ENCODE data around the gene TTLL1. TPM values are rescaled to one million over a fixed set of nuclear protein-coding genes. Genes with fewer than 3 reads are reported as not detected.
A peak's percentile ranks its signal among the peaks of the same experiment; 100 is the strongest.

The TTLL1 gene
- total and polyA plus RNA-seq, 2 experiments from 2014 or later: 5.5 to 6.8 TPM

DNA sequence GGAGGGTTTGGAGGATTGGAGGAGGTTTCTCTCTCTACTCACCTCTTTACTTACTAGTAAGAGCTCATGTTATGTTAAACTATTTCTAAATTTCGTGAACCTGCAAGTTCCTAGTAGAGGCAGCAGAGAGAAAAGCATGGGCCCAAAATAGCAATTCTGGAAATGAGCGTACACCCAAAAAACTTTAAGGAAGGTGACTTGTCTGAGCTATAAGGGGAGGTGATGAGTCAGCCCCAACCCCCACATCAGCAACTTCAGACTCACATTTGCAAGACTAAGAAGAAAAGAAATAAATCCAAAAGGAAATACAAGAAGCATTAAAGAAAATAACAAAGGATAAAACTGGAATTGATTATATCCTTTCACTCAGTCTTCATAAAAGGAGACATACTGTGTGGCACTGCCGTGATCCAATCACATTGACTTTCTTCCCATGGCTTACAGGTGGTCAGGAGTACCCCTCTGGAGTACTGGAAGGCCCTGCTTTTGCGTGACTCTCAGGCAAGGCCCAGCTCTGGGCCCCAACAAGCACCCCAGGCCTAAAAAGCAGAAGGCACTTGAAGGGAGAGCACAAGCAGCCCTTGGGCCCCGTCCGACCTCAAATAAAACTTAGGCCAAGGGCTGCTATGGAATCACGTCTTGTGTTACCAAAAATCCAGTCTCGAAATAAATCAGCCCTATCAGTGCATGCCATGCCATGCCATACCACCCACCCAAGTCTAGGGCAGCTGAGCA, 88.6 kb downstream of the TTLL1 start:
- TF ChIP-seq JUNB (IDR thresholded peaks at IDR 0.05; ENCODE audit: unreplicated experiment): no peak
- TF ChIP-seq STAT1 (IDR thresholded peaks at IDR 0.05; ENCODE audit: unreplicated experiment): no peak
- TF ChIP-seq CREB1 (CRISPR knock-in tag; IDR thresholded peaks at IDR 0.05; ENCODE audit: low read depth): no peak
- TF ChIP-seq, protein P1, sequence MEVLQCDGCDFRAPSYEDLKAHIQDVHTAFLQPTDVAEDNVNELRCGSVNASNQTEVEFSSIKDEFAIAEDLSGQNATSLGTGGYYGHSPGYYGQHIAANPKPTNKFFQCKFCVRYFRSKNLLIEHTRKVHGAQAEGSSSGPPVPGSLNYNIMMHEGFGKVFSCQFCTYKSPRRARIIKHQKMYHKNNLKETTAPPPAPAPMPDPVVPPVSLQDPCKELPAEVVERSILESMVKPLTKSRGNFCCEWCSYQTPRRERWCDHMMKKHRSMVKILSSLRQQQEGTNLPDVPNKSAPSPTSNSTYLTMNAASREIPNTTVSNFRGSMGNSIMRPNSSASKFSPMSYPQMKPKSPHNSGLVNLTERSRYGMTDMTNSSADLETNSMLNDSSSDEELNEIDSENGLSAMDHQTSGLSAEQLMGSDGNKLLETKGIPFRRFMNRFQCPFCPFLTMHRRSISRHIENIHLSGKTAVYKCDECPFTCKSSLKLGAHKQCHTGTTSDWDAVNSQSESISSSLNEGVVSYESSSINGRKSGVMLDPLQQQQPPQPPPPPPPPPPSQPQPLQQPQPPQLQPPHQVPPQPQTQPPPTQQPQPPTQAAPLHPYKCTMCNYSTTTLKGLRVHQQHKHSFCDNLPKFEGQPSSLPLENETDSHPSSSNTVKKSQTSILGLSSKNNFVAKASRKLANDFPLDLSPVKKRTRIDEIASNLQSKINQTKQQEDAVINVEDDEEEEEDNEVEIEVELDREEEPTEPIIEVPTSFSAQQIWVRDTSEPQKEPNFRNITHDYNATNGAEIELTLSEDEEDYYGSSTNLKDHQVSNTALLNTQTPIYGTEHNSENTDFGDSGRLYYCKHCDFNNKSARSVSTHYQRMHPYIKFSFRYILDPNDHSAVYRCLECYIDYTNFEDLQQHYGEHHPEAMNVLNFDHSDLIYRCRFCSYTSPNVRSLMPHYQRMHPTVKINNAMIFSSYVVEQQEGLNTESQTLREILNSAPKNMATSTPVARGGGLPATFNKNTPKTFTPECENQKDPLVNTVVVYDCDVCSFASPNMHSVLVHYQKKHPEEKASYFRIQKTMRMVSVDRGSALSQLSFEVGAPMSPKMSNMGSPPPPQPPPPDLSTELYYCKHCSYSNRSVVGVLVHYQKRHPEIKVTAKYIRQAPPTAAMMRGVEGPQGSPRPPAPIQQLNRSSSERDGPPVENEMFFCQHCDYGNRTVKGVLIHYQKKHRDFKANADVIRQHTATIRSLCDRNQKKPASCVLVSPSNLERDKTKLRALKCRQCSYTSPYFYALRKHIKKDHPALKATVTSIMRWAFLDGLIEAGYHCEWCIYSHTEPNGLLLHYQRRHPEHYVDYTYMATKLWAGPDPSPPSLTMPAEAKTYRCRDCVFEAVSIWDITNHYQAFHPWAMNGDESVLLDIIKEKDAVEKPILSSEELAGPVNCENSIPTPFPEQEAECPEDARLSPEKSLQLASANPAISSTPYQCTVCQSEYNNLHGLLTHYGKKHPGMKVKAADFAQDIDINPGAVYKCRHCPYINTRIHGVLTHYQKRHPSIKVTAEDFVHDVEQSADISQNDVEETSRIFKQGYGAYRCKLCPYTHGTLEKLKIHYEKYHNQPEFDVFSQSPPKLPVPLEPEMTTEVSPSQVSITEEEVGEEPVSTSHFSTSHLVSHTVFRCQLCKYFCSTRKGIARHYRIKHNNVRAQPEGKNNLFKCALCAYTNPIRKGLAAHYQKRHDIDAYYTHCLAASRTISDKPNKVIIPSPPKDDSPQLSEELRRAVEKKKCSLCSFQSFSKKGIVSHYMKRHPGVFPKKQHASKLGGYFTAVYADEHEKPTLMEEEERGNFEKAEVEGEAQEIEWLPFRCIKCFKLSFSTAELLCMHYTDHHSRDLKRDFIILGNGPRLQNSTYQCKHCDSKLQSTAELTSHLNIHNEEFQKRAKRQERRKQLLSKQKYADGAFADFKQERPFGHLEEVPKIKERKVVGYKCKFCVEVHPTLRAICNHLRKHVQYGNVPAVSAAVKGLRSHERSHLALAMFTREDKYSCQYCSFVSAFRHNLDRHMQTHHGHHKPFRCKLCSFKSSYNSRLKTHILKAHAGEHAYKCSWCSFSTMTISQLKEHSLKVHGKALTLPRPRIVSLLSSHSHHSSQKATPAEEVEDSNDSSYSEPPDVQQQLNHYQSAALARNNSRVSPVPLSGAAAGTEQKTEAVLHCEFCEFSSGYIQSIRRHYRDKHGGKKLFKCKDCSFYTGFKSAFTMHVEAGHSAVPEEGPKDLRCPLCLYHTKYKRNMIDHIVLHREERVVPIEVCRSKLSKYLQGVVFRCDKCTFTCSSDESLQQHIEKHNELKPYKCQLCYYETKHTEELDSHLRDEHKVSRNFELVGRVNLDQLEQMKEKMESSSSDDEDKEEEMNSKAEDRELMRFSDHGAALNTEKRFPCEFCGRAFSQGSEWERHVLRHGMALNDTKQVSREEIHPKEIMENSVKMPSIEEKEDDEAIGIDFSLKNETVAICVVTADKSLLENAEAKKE (CRISPR knock-in tag; IDR thresholded peaks at IDR 0.05): no peak
- TF ChIP-seq, protein P2, sequence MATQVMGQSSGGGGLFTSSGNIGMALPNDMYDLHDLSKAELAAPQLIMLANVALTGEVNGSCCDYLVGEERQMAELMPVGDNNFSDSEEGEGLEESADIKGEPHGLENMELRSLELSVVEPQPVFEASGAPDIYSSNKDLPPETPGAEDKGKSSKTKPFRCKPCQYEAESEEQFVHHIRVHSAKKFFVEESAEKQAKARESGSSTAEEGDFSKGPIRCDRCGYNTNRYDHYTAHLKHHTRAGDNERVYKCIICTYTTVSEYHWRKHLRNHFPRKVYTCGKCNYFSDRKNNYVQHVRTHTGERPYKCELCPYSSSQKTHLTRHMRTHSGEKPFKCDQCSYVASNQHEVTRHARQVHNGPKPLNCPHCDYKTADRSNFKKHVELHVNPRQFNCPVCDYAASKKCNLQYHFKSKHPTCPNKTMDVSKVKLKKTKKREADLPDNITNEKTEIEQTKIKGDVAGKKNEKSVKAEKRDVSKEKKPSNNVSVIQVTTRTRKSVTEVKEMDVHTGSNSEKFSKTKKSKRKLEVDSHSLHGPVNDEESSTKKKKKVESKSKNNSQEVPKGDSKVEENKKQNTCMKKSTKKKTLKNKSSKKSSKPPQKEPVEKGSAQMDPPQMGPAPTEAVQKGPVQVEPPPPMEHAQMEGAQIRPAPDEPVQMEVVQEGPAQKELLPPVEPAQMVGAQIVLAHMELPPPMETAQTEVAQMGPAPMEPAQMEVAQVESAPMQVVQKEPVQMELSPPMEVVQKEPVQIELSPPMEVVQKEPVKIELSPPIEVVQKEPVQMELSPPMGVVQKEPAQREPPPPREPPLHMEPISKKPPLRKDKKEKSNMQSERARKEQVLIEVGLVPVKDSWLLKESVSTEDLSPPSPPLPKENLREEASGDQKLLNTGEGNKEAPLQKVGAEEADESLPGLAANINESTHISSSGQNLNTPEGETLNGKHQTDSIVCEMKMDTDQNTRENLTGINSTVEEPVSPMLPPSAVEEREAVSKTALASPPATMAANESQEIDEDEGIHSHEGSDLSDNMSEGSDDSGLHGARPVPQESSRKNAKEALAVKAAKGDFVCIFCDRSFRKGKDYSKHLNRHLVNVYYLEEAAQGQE (IDR thresholded peaks at IDR 0.05; ENCODE audit: unreplicated experiment): no peak
- no peak for TF ChIP-seq ZNF331 (CRISPR knock-in tag; IDR thresholded peaks at IDR 0.05; ENCODE audit: low read depth)
- TF ChIP-seq, protein P3, sequence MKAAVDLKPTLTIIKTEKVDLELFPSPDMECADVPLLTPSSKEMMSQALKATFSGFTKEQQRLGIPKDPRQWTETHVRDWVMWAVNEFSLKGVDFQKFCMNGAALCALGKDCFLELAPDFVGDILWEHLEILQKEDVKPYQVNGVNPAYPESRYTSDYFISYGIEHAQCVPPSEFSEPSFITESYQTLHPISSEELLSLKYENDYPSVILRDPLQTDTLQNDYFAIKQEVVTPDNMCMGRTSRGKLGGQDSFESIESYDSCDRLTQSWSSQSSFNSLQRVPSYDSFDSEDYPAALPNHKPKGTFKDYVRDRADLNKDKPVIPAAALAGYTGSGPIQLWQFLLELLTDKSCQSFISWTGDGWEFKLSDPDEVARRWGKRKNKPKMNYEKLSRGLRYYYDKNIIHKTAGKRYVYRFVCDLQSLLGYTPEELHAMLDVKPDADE (IDR thresholded peaks at IDR 0.05): no peak
- TF ChIP-seq ZNF114 (CRISPR knock-in tag; IDR thresholded peaks at IDR 0.05): no peak
- TF ChIP-seq, protein P4, sequence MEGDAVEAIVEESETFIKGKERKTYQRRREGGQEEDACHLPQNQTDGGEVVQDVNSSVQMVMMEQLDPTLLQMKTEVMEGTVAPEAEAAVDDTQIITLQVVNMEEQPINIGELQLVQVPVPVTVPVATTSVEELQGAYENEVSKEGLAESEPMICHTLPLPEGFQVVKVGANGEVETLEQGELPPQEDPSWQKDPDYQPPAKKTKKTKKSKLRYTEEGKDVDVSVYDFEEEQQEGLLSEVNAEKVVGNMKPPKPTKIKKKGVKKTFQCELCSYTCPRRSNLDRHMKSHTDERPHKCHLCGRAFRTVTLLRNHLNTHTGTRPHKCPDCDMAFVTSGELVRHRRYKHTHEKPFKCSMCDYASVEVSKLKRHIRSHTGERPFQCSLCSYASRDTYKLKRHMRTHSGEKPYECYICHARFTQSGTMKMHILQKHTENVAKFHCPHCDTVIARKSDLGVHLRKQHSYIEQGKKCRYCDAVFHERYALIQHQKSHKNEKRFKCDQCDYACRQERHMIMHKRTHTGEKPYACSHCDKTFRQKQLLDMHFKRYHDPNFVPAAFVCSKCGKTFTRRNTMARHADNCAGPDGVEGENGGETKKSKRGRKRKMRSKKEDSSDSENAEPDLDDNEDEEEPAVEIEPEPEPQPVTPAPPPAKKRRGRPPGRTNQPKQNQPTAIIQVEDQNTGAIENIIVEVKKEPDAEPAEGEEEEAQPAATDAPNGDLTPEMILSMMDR (conservative IDR thresholded peaks at IDR 0.05; ENCODE audit: low read depth in 2 of 2): no peak
- TF ChIP-seq NANOG (IDR thresholded peaks at IDR 0.05; ENCODE audit: borderline replicate concordance): no peak
- TF ChIP-seq POLR2AphosphoS5 (IDR thresholded peaks at IDR 0.05; ENCODE audit: low read depth): no peak
- no peak for TF ChIP-seq EZH2phosphoT487 (IDR thresholded peaks at IDR 0.05; ENCODE audit: unreplicated experiment)
- TF ChIP-seq EZH2 (IDR thresholded peaks at IDR 0.05; ENCODE audit: low read depth, unreplicated experiment): no peak
- Histone ChIP-seq H3K79me2 (replicated peaks; ENCODE audit: insufficient read depth) (peaks cover 100% of the 10 kb centered on the region), H3K4me3 (no peak overlapping the region), H3K4me2 (peak overlapping the region; percentile 23), H4K20me1 (replicated peaks; ENCODE audit: insufficient read depth) (peaks cover 74% of the 10 kb centered on the region), H3K4me1 (ENCODE audit: insufficient read depth) (peaks cover 60% of the 10 kb centered on the region), H3K36me3 (ENCODE audit: insufficient read depth) (no peaks in the 10 kb centered on the region), H3K27ac (ENCODE audit: low read depth) (0 out of 2 replicates have a peak overlapping the region, but pooled peaks have one; percentile 14), H3F3A (replicated peaks; ENCODE audit: low read depth) (no peaks in the 10 kb centered on the region), H3K9me2 (ENCODE audit: insufficient read depth) (0 out of 2 replicates have a peak, but pooled peaks cover 3% of the 10 kb centered on the region), H2AFZ (no peak overlapping the region), H3K27me3 (ENCODE audit: insufficient read depth) (no peaks in the 10 kb centered on the region)
- peaks cover 10% of the 10 kb centered on the region for H3K27me3 Mint-ChIP-seq (ENCODE audit: insufficient read depth, low read depth, poor library complexity)
- peaks cover 15% of the 10 kb centered on the region for H3K36me3 Mint-ChIP-seq (ENCODE audit: low read depth)
- no peak overlapping the region; the same call in 1 of the 2 replicates for H3K27ac Mint-ChIP-seq
- H3K4me3 Mint-ChIP-seq: no peak overlapping the region
- peaks cover 59% of the 10 kb centered on the region for H3K4me1 Mint-ChIP-seq
- H3K9me3 Mint-ChIP-seq: peaks cover 14% of the 10 kb centered on the region
- ATAC-seq (no peak), DNase-seq (ENCODE audit: low spot score) (no peak)

All from GM23338 (cell line).